NK-92 (cell line): Measurements from ENCODE around the gene BCORL1.

Experiments
- DNase-seq: peaks from one replicate; lab custom pipeline; 2025; ENCODE audit not compliant: unreplicated experiment; lab: John Stamatoyannopoulos, UW

The BCORL1 gene

GRCh38 chrX:130094696-130095095 lies 112.3 kb downstream of the BCORL1 start:
- DNase-seq = no peak

DNA sequence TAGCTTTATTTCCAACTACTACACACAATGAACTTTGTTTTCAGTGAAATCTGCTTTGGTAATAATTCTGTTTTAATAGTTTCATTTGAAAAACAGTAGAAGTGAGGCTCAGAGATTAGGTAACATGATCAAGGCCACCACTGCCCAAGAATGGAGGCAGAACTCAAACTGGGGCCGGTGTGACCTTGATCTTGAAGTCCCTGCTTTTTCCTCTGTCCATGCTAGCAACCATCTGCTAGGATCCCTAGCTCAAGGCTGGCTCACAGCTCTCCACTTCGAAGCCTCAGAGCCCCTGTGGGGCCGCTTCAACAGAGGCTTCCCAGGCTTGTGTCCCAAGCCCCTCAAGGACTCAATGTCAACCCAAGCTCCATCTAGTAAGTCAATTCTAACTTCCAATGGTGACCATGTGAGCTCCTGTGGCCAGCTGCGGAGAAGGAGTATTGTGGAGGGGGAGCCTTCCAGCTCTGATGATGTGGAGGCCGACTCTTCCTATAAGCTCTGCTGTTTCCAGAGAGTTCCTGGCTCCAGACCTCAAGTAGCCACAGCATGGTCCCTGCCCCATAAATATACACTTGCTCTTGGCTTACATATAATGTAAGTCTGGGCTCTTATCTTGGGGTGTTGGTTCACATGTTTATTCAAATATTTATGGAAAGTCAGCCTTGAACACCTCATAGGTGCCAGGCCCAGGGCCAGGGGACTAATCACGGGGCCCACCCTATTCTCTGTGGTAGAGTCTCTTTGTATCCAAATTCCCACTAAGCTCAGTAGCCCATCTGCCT lies 113.0 kb downstream of the BCORL1 start:
- DNase-seq = no peak

DNA sequence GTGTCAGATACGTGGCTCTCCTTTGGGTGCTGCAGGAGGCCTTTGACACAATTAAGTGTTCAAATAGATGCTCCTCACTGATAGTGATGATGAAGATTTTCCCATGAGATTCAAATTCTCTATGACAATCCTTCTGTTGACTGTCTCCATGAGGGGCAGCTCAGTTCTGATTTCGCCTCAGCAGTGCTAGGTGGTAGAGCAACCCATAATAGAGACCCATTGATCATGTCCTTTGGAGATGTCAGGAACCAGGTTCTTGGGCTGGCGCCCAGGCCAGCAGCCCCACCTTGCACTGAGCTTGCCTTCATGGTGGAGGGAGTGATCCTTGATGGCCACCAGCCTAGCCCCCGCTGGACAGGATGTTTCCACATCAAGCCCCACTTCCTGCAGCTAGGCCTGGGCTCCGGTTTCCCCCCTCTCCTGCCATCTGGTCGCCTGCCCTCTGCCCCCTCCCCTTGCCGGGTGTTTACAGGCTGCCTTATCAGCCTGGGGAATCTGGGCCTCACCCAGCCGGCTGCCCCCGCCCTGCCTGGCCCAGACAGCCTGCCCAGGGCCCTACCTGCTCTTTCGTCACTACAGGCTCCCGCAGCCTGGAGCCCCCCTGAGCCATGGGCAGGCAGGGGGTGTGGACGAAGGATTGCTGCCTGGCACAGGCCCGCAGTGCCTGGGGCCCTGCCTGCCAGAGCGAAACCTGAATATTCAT lies 115.2 kb downstream of the BCORL1 start:
- no peak for DNase-seq

- DNase-seq = no peak
Observed at GRCh38 chrX:130098210-130098552, 115.7 kb downstream of the BCORL1 start.

- DNase-seq = no peak
Observed at GRCh38 chrX:130100180-130100579, 117.7 kb downstream of the BCORL1 start.

GRCh38 chrX:130103605-130104004 lies 121.2 kb downstream of the BCORL1 start:
- no peak for DNase-seq

DNA sequence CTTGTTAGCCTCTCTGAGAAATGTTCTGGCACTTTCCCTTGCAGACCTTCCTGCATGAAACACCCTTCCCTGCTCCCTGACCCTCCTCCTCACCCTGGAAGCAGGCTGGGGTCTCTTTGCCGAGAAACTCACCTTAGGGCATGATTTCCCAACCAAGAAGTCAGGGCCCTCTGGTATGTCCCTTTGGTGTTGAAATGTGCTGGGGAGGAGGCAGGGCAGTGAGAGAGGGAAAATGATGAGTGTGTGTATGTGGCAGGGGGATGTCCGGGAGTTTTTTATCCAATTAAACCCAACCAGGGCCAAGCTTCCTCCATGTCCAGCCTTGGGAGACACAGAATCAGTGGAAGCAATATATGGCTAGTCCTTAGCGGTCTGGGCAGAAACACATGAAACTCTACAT lies 122.8 kb downstream of the BCORL1 start:
- DNase-seq = no peak

GRCh38 chrX:130106071-130106470 lies 123.6 kb downstream of the BCORL1 start:
- DNase-seq = no peak
